AG09309 (cell line): ENCODE data around the gene OR56A5.

Source experiments
- DNase-seq: peaks from one replicate; pipeline ENCODE4 v3.0.0-alpha.2; 2010; ENCODE audit warnings: low read depth
- H3K4me3 ChIP-seq: 2 replicates; pipeline ENCODE4 v1.5.1; 2011; ENCODE audit warnings: mild to moderate bottlenecking, low read depth, low read length, moderate library complexity; ENCODE audit not compliant: control insufficient read depth
- TF ChIP-seq, protein P1 (sequence below): IDR thresholded peaks from 2 replicates; pipeline ENCODE4 v1.5.1; 2011; ENCODE audit warnings: mild to moderate bottlenecking, low read depth, low read length, inconsistent platforms; ENCODE audit not compliant: insufficient read depth, control insufficient read depth; ENCODE audit errors: missing control alignments

Gene OR56A5

DNA sequence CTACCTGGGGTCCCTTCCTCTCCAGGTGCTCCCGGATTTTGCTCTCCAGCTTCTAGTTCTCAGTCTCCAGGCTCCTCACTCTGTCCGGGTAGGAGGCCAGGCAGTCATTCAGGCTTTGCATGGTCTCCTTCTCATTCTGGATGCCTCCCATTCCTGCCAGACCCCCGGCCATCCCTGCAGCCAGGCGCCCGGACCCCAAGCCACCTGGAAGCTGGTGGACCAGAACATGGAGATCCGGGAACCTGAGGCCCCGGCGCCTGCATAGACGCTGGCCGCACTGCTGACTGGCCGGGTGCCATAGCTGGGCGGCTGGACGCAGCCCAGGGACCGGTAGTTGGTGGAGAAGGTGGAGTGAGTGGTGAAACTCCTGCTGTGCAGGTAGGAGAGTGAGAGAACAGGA is 26.5 kb upstream of the OR56A5 start:
- no peak overlapping the region for H3K4me3 ChIP-seq
- TF ChIP-seq, protein P1, sequence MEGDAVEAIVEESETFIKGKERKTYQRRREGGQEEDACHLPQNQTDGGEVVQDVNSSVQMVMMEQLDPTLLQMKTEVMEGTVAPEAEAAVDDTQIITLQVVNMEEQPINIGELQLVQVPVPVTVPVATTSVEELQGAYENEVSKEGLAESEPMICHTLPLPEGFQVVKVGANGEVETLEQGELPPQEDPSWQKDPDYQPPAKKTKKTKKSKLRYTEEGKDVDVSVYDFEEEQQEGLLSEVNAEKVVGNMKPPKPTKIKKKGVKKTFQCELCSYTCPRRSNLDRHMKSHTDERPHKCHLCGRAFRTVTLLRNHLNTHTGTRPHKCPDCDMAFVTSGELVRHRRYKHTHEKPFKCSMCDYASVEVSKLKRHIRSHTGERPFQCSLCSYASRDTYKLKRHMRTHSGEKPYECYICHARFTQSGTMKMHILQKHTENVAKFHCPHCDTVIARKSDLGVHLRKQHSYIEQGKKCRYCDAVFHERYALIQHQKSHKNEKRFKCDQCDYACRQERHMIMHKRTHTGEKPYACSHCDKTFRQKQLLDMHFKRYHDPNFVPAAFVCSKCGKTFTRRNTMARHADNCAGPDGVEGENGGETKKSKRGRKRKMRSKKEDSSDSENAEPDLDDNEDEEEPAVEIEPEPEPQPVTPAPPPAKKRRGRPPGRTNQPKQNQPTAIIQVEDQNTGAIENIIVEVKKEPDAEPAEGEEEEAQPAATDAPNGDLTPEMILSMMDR, result no peak
- no peak for DNase-seq

DNA sequence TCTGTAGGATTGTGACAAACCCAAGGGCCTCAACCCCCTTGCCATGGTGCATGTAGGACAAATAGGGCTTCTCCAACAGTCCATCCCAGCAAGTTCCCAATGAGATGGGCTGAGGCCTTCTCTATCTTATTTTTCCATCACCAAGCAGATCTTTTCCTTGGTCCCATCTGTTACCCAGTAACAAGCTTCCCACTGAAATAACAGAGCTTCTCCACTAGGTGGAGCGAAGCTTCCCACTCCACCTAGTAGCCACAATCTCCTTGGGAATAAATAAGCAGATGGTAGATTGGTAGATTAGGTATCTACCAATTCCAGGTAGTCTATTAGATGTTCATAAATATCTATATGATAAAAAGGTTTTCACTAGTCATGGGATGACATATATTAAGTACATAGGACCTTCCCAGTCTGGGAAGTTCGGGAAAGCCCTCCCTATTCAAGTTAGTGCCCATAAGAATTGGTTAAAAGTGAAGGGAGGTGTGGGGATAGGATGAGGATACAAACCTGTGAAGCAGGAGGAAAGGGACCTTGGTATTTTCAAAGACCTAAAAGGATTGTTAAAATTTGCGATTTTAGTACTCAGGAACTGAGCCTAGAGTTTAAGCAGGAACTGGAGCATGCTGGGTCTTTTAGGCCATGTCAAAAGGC is 24.4 kb upstream of the OR56A5 start:
- TF ChIP-seq, protein P1, result peak; percentile 50
- DNase-seq, result peak; percentile 1
- H3K4me3 ChIP-seq, result no peak overlapping the region

- TF ChIP-seq, protein P1, result no peak
- no peak overlapping the region for H3K4me3 ChIP-seq
- DNase-seq, result no peak
These were observed 23.9 kb upstream of the OR56A5 start for GRCh38 chr11:5992150-5992549.

GRCh38 chr11:5989203-5989602 is 20.9 kb upstream of the OR56A5 start:
- TF ChIP-seq, protein P1, result no peak
- no peak overlapping the region for H3K4me3 ChIP-seq
- DNase-seq, result no peak

GRCh38 chr11:5986885-5987284 is 18.6 kb upstream of the OR56A5 start, which contains the start of gene OR52L1:
TSS of gene OR52L1 (minus strand) at chr11:5986985. CDS start at chr11:5986930, 55 bp downstream.
- TF ChIP-seq, protein P1, result no peak
- DNase-seq, result no peak
- no peak within 1 kb of the TSS for H3K4me3 ChIP-seq

DNA sequence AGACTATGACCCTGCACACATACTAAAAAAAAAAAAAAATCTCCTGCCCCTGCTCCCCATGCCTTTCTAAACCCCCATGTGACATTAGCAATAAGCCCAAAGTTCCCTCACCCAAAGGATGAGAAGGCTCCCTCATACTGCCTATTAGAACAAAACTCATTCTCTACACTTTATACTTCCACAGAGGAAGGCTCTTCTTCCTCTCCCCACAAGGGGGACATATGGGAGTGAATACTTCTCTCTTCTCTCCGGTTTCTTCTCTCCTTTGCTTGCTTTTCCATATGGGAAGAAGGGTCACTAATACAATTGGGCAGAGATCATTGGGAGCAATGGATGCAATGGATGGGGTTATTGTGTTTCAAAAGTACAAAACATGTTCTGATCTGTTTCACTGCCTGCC is 15.1 kb upstream of the OR56A5 start:
- DNase-seq, result no peak
- TF ChIP-seq, protein P1, result no peak

More for the DNA sequence above, 15.1 kb upstream of the OR56A5 start:
- no peak overlapping the region for H3K4me3 ChIP-seq
